PC-3 (cell line): ENCODE results near the gene ECE1.

ENCODE experiments used
- CTCF ChIP-seq: fragments of 300-600 bp; sonication (generic); conservative IDR thresholded peaks from 2 replicates; pipeline ENCODE4 v1.5.1; 2017; ENCODE audit warnings: antibody characterized with exemption, low read depth, mild to moderate bottlenecking, low read length
- EZH2phosphoT487 ChIP-seq: fragments of 300-600 bp; sonication (generic); IDR thresholded peaks from 2 replicates; pipeline ENCODE4 v1.6.1; 2018; ENCODE audit warnings: mild to moderate bottlenecking, antibody characterized with exemption, low read length, borderline replicate concordance

GRCh38 chr1:21339356-21340229, 49.3 kb upstream of the ECE1 start:
- TF ChIP-seq CTCF = no peak
- TF ChIP-seq EZH2phosphoT487 = no peak
